HEK293 (cell line): ENCODE data around the gene PES1.

Experiments used
- CTCF ChIA-PET: fragments of 350-600 bp; formaldehyde crosslinking; extraction: SDS; loops from one replicate; lab custom pipeline; 2021; ENCODE audit warnings: antibody characterized with exemption; lab: Yijun Ruan, JAX
- POLR2A ChIA-PET: fragments of 300-600 bp; formaldehyde crosslinking; extraction: SDS; loops from one replicate; lab custom pipeline; 2020; ENCODE audit warnings: antibody characterized with exemption, inconsistent platforms; lab: Yijun Ruan, JAX
- H3K27ac ChIP-seq: fragments of 200-500 bp; sonication (Bioruptor generic); 2 replicates; pipeline ENCODE4 v1.5.1; 2014; ENCODE audit warnings: low read depth, low read length, control low read depth, inconsistent platforms; ENCODE audit errors: extremely low read depth
- H3K36me3 ChIP-seq, 2 experiments: fragments of 200-500 bp in 1 of 2; sonication (Bioruptor generic) in 1 of 2; 1 replicate in 1 of 2; 2 replicates in 1 of 2; pipeline ENCODE4 v1.5.1; 2014 to 2017; ENCODE audit warnings: inconsistent platforms in 2 of 2, low read length in 2 of 2; ENCODE audit not compliant: control insufficient read depth in 2 of 2, insufficient read depth in 1 of 2
- H3K4me1 ChIP-seq: fragments of 200-500 bp; sonication (Bioruptor generic); 2 replicates; pipeline ENCODE4 v1.5.1; 2014; ENCODE audit warnings: mild to moderate bottlenecking, low read length, inconsistent platforms; ENCODE audit not compliant: control insufficient read depth, insufficient read depth
- H3K4me3 ChIP-seq: 2 replicates; pipeline ENCODE4 v1.5.1; 2011; ENCODE audit warnings: low read depth, mild to moderate bottlenecking, control low read depth, low read length, moderate library complexity
- H3K9me3 ChIP-seq: fragments of 200-500 bp; sonication (Bioruptor generic); 2 replicates; pipeline ENCODE4 v1.5.1; 2014; ENCODE audit warnings: low read depth, low read length, inconsistent platforms; ENCODE audit not compliant: control insufficient read depth, insufficient read depth
- BCL11B ChIP-seq: fragments of 450-650 bp; formaldehyde crosslinking; IDR thresholded peaks from 2 replicates; pipeline ENCODE4 v1.5.1; 2016; ENCODE audit warnings: low read depth, missing biosample characterization, missing genetic modification characterization
- MYNN ChIP-seq: fragments of 450-650 bp; formaldehyde crosslinking; IDR thresholded peaks from 2 replicates; pipeline ENCODE4 v1.5.1; 2016; ENCODE audit warnings: missing biosample characterization, missing genetic modification characterization, borderline replicate concordance
- MZF1 ChIP-seq: fragments of 450-650 bp; formaldehyde crosslinking; IDR thresholded peaks from 2 replicates; pipeline ENCODE4 v1.5.1; 2017; ENCODE audit warnings: missing biosample characterization, missing genetic modification characterization, borderline replicate concordance
- PRDM4 ChIP-seq: fragments of 450-650 bp; formaldehyde crosslinking; IDR thresholded peaks from 2 replicates; pipeline ENCODE4 v1.5.1; 2017; ENCODE audit warnings: missing biosample characterization, missing genetic modification characterization
- TSHZ1 ChIP-seq: fragments of 450-650 bp; formaldehyde crosslinking; IDR thresholded peaks from 2 replicates; pipeline ENCODE4 v1.5.1; 2016; ENCODE audit warnings: missing biosample characterization, missing genetic modification characterization, borderline replicate concordance
- ZBTB48 ChIP-seq: fragments of 450-650 bp; formaldehyde crosslinking; IDR thresholded peaks from 2 replicates; pipeline ENCODE4 v1.5.1; 2016; ENCODE audit warnings: missing biosample characterization, missing genetic modification characterization
- ZFHX2 ChIP-seq: fragments of 450-650 bp; formaldehyde crosslinking; conservative IDR thresholded peaks from 2 replicates; pipeline ENCODE4 v1.5.1; 2016; ENCODE audit warnings: missing biosample characterization, missing genetic modification characterization
- ZNF24 ChIP-seq: fragments of 450-650 bp; formaldehyde crosslinking; IDR thresholded peaks from 2 replicates; pipeline ENCODE4 v1.5.1; 2016; ENCODE audit warnings: missing biosample characterization, missing genetic modification characterization
- ZNF302 ChIP-seq: fragments of 450-650 bp; formaldehyde crosslinking; IDR thresholded peaks from 2 replicates; pipeline ENCODE4 v1.5.1; 2016; ENCODE audit warnings: missing biosample characterization, missing genetic modification characterization, low read depth
- ZNF37A ChIP-seq: fragments of 450-650 bp; IDR thresholded peaks from 2 replicates; pipeline ENCODE4 v1.5.1; 2018; ENCODE audit warnings: missing biosample characterization, missing genetic modification characterization
- ZNF701 ChIP-seq: fragments of 450-650 bp; formaldehyde crosslinking; IDR thresholded peaks from 2 replicates; pipeline ENCODE4 v1.5.1; 2016; ENCODE audit warnings: missing biosample characterization, missing genetic modification characterization
- ZNF76 ChIP-seq: fragments of 450-650 bp; formaldehyde crosslinking; IDR thresholded peaks from 2 replicates; pipeline ENCODE4; 2016; ENCODE audit warnings: low read depth, missing biosample characterization, missing genetic modification characterization, borderline replicate concordance
- ZSCAN5A ChIP-seq: fragments of 450-650 bp; formaldehyde crosslinking; IDR thresholded peaks from 2 replicates; pipeline ENCODE4 v1.5.1; 2016; ENCODE audit warnings: missing biosample characterization, missing genetic modification characterization
- ZXDB ChIP-seq: fragments of 450-650 bp; formaldehyde crosslinking; IDR thresholded peaks from 2 replicates; pipeline ENCODE4 v1.5.1; 2016; ENCODE audit warnings: missing biosample characterization, missing genetic modification characterization

Gene PES1

GRCh38 chr22:30531651-30532608 lies 59.8 kb downstream of the PES1 start:
- TF ChIP-seq ZFHX2 (tag by site-specific recombination) = 0 out of 2 replicates have a peak, but pooled peaks have one; percentile 12
- no peak for TF ChIP-seq ZNF24 (tag by site-specific recombination)
- TF ChIP-seq ZNF37A (tag by site-specific recombination) = no peak
- no peak for TF ChIP-seq PRDM4 (tag by site-specific recombination)
- TF ChIP-seq ZBTB48 (tag by site-specific recombination) = no peak
- no peak for TF ChIP-seq MYNN (tag by site-specific recombination)
- TF ChIP-seq ZSCAN5A (tag by site-specific recombination) = no peak

GRCh38 chr22:30526656-30527055 lies 65.1 kb downstream of the PES1 start:
- TF ChIP-seq ZNF302 (no peak), BCL11B (tag by site-specific recombination) (no peak), ZXDB (tag by site-specific recombination) (no peak), MZF1 (tag by site-specific recombination) (no peak), ZNF76 (no peak), ZNF701 (tag by site-specific recombination) (no peak), TSHZ1 (tag by site-specific recombination) (no peak)
- H3K4me3 ChIP-seq = no peak overlapping the region
- H3K36me3 ChIP-seq = no peaks in the 10 kb centered on the region
- no peak overlapping the region for H3K27ac ChIP-seq
- H3K4me1 ChIP-seq = no peaks in the 10 kb centered on the region
- ChIA-PET POLR2A (no interaction called here), CTCF (no interaction called here)
- H3K9me3 ChIP-seq = no peaks in the 10 kb centered on the region

More at GRCh38 chr22:30531651-30532608, 59.8 kb downstream of the PES1 start:
- no peaks in the 10 kb centered on the region for H3K4me1 ChIP-seq
- H3K36me3 ChIP-seq = no peaks in the 10 kb centered on the region
- ChIA-PET POLR2A (interaction anchor here (0.6 kb wide), 1 partner anchor 145 kb away, joined by 3 read pairs; the partner anchor contains the start of gene RNF215), CTCF (interaction anchor here (0.6 kb wide), 1 partner anchor 354 kb away, joined by 3 read pairs; no protein-coding TSS in a partner anchor)
- H3K4me3 ChIP-seq = no peak overlapping the region
- no peak overlapping the region for H3K27ac ChIP-seq
- no peaks in the 10 kb centered on the region for H3K9me3 ChIP-seq
